ENCODE measurements around the gene ARL8A. TPM values are rescaled to one million over a fixed set of nuclear protein-coding genes. Genes with fewer than 3 reads are reported as not detected.

The ARL8A gene
- total RNA-seq, 4 donors from 2014 or later: 28.2 to 53.5 (median 49.8) TPM

- H3K4me1 ChIP-seq: peaks cover 5 to 14% of the 10 kb centered on the region in 2 donors
Observed at GRCh38 chr1:202133001-202133400, 11.5 kb downstream of the ARL8A start.

GRCh38 chr1:202131956-202132821 is 12.3 kb downstream of the ARL8A start:
- peaks cover 0 to 39% of the 10 kb centered on the region in 2 donors for H3K36me3 ChIP-seq
- TF ChIP-seq CTCF (IDR thresholded peaks at IDR 0.05 in 4 of 5, conservative IDR thresholded peaks at IDR 0.05 in 1 of 5) (no peak), POLR2A (IDR thresholded peaks at IDR 0.05) (no peak)
- in situ Hi-C loops (cut with MboI; ENCODE audit: low sequenced_read_pairs in 4 of 4): loop anchor here in 3 of 4 donors (25.0 kb wide), 1 partner anchor 245 kb away; the partner anchor contains the start of gene SHISA4 (in 3 of the 3)
- H3K4me1 ChIP-seq: peaks cover 5 to 14% of the 10 kb centered on the region in 2 donors
- H3K27me3 ChIP-seq: no peaks in the 10 kb centered on the region
- intact Hi-C loops (cut with DNase I; ENCODE audit: low total_unique reads): loop anchor here (10.0 kb wide), 1 partner anchor 247 kb away; the partner anchor contains the start of gene SHISA4
- peak; percentile 54 to 74 for ATAC-seq
- peak overlapping the region in 1 of 4 donors; percentile 9 for H3K4me3 ChIP-seq
- H3K27ac ChIP-seq: peak overlapping the region; percentile 61 to 79 (median 72)
- H3K9me3 ChIP-seq: no peaks in the 10 kb centered on the region
- peak; percentile 30 to 48 for DNase-seq

More at GRCh38 chr1:202133001-202133400, 11.5 kb downstream of the ARL8A start:
- TF ChIP-seq POLR2A (IDR thresholded peaks at IDR 0.05) (no peak), CTCF (IDR thresholded peaks at IDR 0.05 in 4 of 5, conservative IDR thresholded peaks at IDR 0.05 in 1 of 5) (no peak)
- peak; percentile 25 to 48 for ATAC-seq
- H3K9me3 ChIP-seq: no peaks in the 10 kb centered on the region
- DNase-seq: peak in 1 of 2 donors; percentile 35
- H3K4me3 ChIP-seq: peak overlapping the region in 1 of 4 donors; percentile 9
- in situ Hi-C loops (cut with MboI; ENCODE audit: low sequenced_read_pairs in 4 of 4) (loop anchor here in 3 of 4 donors (25.0 kb wide), 1 partner anchor 246 kb away; the partner anchor contains the start of gene SHISA4 (in 3 of the 3)), intact Hi-C loops (cut with DNase I; ENCODE audit: low total_unique reads) (loop anchor here (10.0 kb wide), 1 partner anchor 248 kb away; the partner anchor contains the start of gene SHISA4)
- H3K27me3 ChIP-seq: no peaks in the 10 kb centered on the region
- peaks cover 0 to 47% of the 10 kb centered on the region in 2 donors for H3K36me3 ChIP-seq
- peak overlapping the region; percentile 61 to 79 (median 72) for H3K27ac ChIP-seq

GRCh38 chr1:202130816-202131522 is 13.6 kb downstream of the ARL8A start:
- in situ Hi-C loops (cut with MboI; ENCODE audit: low sequenced_read_pairs in 4 of 4) (loop anchor here in 3 of 4 donors (25.0 kb wide), 1 partner anchor 244 kb away; the partner anchor contains the start of gene SHISA4 (in 3 of the 3)), intact Hi-C loops (cut with DNase I; ENCODE audit: low total_unique reads) (loop anchor here (10.0 kb wide), 1 partner anchor 246 kb away; the partner anchor contains the start of gene SHISA4)
- Histone ChIP-seq H3K27me3 (no peaks in the 10 kb centered on the region), H3K4me3 (no peak overlapping the region), H3K36me3 (peaks cover 0 to 29% of the 10 kb centered on the region in 2 donors), H3K9me3 (no peaks in the 10 kb centered on the region), H3K27ac (no peak overlapping the region), H3K4me1 (peaks cover 5 to 14% of the 10 kb centered on the region in 2 donors)
- no peak for DNase-seq
- ATAC-seq: no peak
- TF ChIP-seq CTCF (IDR thresholded peaks at IDR 0.05 in 4 of 5, conservative IDR thresholded peaks at IDR 0.05 in 1 of 5): no peak
- TF ChIP-seq POLR2A (IDR thresholded peaks at IDR 0.05): no peak

- no peak for DNase-seq
- no peak overlapping the region for H3K4me3 ChIP-seq
- H3K27ac ChIP-seq: no peak overlapping the region
- peaks cover 5 to 14% of the 10 kb centered on the region in 2 donors for H3K4me1 ChIP-seq
- intact Hi-C loops (cut with DNase I; ENCODE audit: low total_unique reads) (loop anchor here (10.0 kb wide), 1 partner anchor 246 kb away; the partner anchor contains the start of gene SHISA4), in situ Hi-C loops (cut with MboI; ENCODE audit: low sequenced_read_pairs in 4 of 4) (loop anchor here in 3 of 4 donors (25.0 kb wide), 1 partner anchor 243 kb away; the partner anchor contains the start of gene SHISA4 (in 3 of the 3))
- TF ChIP-seq CTCF (IDR thresholded peaks at IDR 0.05 in 4 of 5, conservative IDR thresholded peaks at IDR 0.05 in 1 of 5) (no peak), POLR2A (IDR thresholded peaks at IDR 0.05) (no peak)
- no peaks in the 10 kb centered on the region for H3K9me3 ChIP-seq
- no peaks in the 10 kb centered on the region for H3K27me3 ChIP-seq
- peaks cover 0 to 25% of the 10 kb centered on the region in 2 donors for H3K36me3 ChIP-seq
- ATAC-seq: no peak
Observed at GRCh38 chr1:202130297-202130721, 14.2 kb downstream of the ARL8A start.

Measured in gastrocnemius medialis (tissue), 4 donors.